ENCODE results near the gene KCMF1.

DNA sequence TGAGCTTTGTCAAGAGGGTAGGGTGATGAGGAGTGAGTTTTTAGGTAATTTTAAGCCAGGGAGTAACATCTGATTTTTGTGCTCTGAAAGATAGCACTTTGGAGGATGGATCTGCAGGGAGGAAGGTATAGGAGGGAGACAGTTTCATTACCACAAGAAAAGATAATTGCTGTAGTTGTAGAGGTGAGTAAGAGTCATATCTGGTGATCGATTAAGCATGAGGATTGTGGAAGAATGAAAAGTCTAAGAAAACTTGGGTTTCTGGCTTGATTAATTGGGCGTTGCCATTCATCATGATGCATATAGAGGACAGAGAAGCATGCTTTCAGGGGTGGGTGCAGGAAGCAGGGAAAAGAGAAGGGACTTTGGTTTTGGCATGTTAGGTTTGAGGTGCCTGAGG, 18.5 kb downstream of the KCMF1 start:
- no peak for TF ChIP-seq NFYB (IDR thresholded peaks at IDR 0.05; ENCODE audit: extremely low read depth, insufficient read length)
- TF ChIP-seq RAD21 (CRISPR knock-in tag; conservative IDR thresholded peaks at IDR 0.05 in 1 of 2, IDR thresholded peaks at IDR 0.05 in 1 of 2) = no peak

Data from K562 (cell line).